NB4 (cell line): ENCODE results near the gene CCDC172.
A peak's percentile ranks its signal among the peaks of the same experiment; 100 is the strongest.

Experiments used
- DNase-seq: peaks from one replicate; pipeline ENCODE4 v3.0.0; 2010; ENCODE audit warnings: low read depth
- H3K4me3 ChIP-seq: one replicate; pipeline ENCODE4 v1.5.1; 2011; ENCODE audit warnings: mild to moderate bottlenecking, low read depth, low read length, moderate library complexity
- MYC ChIP-seq: IDR thresholded peaks from 2 replicates; pipeline ENCODE4 v1.6.1; 2011; ENCODE audit warnings: low read depth, low read length
- POLR2A ChIP-seq: IDR thresholded peaks from 2 replicates; pipeline ENCODE4 v1.6.1; 2011; ENCODE audit warnings: mild to moderate bottlenecking; ENCODE audit not compliant: insufficient read length; ENCODE audit errors: extremely low read depth
- TF ChIP-seq, protein P1 (sequence below): IDR thresholded peaks from 2 replicates; pipeline ENCODE4 v1.6.1; 2011; ENCODE audit warnings: low read depth, low read length
- TF ChIP-seq, protein P2 (sequence below): IDR thresholded peaks from one replicate; pipeline ENCODE4 v1.5.1; 2012; ENCODE audit warnings: low read depth, low read length

The CCDC172 gene

DNA sequence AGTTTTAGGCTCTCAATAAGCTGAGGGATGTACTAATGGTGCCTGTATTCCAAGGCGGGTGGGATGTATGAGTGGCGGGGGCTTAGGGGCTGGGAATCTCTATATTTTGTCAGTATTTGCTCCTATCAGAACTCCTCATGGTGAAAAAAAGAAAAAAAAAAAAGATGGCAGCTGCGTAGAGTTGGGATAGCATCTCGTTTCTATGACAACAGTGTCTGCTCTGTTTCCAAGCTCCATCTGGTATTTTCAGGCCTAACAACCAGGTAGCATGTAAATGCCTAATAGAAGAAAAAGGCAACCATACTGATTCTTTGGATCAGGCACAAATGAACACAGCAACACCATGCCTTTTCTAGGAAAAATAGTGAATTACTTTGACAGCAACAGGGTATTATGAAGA lies 11.7 kb upstream of the CCDC172 start:
- no peak overlapping the region for H3K4me3 ChIP-seq
- TF ChIP-seq POLR2A = no peak
- TF ChIP-seq, protein P1, sequence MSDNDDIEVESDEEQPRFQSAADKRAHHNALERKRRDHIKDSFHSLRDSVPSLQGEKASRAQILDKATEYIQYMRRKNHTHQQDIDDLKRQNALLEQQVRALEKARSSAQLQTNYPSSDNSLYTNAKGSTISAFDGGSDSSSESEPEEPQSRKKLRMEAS = no peak
- TF ChIP-seq MYC = no peak
- no peak for DNase-seq

DNA sequence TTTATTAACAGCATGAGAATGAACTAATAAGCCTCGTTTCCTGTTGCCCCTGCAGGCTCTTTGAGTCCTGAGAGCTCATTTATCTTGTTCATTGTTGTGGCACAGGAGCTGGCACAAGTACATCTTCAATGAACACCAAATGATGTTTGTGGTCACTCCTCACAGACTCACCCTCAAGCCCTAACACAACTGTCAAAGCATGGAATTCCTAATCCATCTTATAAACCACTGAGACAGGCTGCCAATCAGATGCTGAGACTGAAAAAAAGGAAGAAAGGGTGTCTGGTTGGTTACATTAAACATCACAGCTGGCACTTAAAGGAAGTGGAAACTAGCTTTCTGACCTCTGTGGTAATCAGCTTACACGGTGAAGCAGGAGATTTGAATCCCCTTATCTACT lies 7.7 kb upstream of the CCDC172 start:
- no peak overlapping the region for H3K4me3 ChIP-seq
- peak; percentile 12 for DNase-seq
- TF ChIP-seq, protein P2, sequence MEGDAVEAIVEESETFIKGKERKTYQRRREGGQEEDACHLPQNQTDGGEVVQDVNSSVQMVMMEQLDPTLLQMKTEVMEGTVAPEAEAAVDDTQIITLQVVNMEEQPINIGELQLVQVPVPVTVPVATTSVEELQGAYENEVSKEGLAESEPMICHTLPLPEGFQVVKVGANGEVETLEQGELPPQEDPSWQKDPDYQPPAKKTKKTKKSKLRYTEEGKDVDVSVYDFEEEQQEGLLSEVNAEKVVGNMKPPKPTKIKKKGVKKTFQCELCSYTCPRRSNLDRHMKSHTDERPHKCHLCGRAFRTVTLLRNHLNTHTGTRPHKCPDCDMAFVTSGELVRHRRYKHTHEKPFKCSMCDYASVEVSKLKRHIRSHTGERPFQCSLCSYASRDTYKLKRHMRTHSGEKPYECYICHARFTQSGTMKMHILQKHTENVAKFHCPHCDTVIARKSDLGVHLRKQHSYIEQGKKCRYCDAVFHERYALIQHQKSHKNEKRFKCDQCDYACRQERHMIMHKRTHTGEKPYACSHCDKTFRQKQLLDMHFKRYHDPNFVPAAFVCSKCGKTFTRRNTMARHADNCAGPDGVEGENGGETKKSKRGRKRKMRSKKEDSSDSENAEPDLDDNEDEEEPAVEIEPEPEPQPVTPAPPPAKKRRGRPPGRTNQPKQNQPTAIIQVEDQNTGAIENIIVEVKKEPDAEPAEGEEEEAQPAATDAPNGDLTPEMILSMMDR = no peak
- TF ChIP-seq, protein P1 = no peak
- TF ChIP-seq POLR2A = no peak
- no peak for TF ChIP-seq MYC

GRCh38 chr10:116324951-116325635 lies 845 bp downstream of the CCDC172 start:
- TF ChIP-seq POLR2A = no peak
- TF ChIP-seq, protein P1 = no peak
- TF ChIP-seq, protein P2 = no peak
- no peak for TF ChIP-seq MYC
- DNase-seq = no peak
- no peak overlapping the region for H3K4me3 ChIP-seq

DNA sequence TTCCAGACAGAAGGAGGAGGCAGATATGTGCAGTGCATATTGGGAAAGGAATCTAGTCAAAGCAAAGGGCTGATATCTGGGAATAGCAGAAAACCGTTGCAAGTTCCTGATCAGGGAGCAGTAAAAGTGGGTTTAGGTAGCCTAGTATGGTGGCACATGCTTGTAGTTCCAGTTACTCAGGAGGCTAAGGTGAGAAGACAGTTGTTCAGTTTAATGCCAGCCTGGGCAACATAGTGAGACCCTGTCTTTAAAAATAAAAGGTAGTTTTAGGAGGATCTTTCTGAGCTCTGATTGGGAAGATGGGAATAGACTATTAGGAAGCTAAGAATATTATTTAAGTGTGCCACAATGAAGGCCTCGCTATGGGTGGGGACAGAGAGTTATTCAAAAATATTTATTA lies 1.7 kb downstream of the CCDC172 start:
- no peak overlapping the region for H3K4me3 ChIP-seq
- no peak for DNase-seq
- no peak for TF ChIP-seq POLR2A
- TF ChIP-seq MYC = no peak
- TF ChIP-seq, protein P2 = no peak
- TF ChIP-seq, protein P1 = no peak

DNA sequence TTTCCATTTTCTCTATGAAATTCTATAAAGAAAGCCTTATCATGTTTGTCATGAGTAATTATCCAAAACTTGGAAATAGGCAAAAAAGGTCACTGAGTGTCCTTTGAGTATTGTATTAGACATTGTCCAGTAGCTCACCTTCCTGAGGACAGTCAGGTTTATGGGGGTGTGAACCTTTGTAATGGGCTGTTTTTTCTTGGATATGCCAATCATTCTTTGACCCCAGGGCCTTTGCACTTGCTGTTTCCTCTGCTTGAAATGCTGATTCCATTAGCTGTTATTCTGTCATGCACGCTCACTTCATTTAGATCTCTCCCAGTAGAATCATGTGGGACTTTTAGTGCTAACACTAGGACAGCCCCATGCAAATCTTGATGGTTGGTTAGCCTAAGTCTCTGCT lies 4.9 kb downstream of the CCDC172 start:
- no peak for DNase-seq
- no peak overlapping the region for H3K4me3 ChIP-seq
- TF ChIP-seq, protein P2 = no peak
- TF ChIP-seq POLR2A (no peak), MYC (no peak)
- TF ChIP-seq, protein P1 = no peak

DNA sequence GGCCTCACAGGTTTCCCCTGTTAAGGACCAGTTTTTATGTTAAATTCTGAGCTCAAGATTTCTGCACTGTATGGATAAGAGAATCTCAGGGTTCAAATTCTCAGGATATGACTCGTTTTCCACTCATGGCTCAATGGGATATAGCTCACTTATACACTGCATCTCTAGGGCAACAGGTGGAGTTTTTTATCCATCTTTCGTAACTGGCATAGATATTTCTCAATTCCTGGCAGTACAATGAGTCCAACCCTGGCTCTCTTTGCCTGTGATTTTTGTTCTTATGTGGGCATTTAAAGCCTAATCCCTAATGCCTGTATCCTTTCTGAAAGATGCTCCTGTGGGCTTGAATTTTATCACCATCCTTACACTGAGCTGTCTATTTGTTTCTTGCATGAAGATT lies 7.6 kb downstream of the CCDC172 start:
- TF ChIP-seq, protein P2 = no peak
- TF ChIP-seq POLR2A (no peak), MYC (no peak)
- TF ChIP-seq, protein P1 = no peak
- no peak overlapping the region for H3K4me3 ChIP-seq
- no peak for DNase-seq
